Stimulated activated CD4-positive, alpha-beta T cell treated with anti-CD3 and anti-CD28 coated beads, Interleukin-2, amount 100 ng/mL, for 4 hours (primary cell): ENCODE data around the gene XPO4.

ENCODE experiments used
- DNase-seq: peaks from one replicate; pipeline ENCODE4 v3.0.0-alpha.2; 2020; ENCODE audit warnings: low read depth

The XPO4 gene

GRCh38 chr13:20826843-20827560 lies 75.5 kb downstream of the XPO4 start:
- DNase-seq: no peak

GRCh38 chr13:20826301-20826700 lies 76.2 kb downstream of the XPO4 start:
- no peak for DNase-seq

GRCh38 chr13:20825477-20825875 lies 77.1 kb downstream of the XPO4 start:
- no peak for DNase-seq

GRCh38 chr13:20824762-20825476 lies 77.6 kb downstream of the XPO4 start:
- DNase-seq: no peak

DNA sequence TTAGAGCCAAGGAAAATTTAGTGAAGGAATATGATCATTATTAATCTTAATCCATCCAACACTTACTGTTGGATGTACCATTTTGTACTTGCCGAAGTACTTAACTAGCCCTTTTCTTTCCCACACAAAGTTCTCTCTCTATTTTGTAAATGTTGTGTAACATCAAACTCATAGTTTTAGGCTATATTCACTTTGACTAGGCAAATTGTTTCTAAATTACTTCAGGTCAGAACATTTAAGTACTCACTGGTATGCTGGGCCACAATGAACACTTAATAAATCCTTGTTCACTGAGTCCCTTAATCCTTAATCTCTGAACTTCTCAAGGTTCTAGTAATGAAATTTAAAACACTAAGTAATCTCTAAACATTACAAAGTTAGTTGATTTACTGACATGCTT lies 79.5 kb downstream of the XPO4 start:
- no peak for DNase-seq

DNA sequence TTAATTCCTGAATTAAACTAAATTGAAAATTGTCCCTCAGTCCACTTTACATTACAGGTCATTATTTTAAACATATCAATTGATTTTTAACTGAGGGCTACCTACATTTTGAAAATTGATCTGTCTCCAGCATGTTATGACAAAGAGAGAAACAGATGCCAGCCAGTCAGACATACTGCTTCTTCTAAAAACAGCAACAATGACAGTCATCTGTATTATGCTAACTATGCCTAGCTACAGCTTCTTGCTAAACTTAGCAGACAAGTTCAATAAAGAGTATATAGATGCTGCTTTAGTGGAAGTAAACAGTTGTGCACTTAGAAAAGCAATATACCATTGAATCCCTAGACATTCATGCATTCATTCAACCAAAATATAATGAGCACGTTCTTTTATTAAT lies 80.1 kb downstream of the XPO4 start:
- DNase-seq: no peak

GRCh38 chr13:20819715-20820114 lies 82.8 kb downstream of the XPO4 start:
- no peak for DNase-seq

DNA sequence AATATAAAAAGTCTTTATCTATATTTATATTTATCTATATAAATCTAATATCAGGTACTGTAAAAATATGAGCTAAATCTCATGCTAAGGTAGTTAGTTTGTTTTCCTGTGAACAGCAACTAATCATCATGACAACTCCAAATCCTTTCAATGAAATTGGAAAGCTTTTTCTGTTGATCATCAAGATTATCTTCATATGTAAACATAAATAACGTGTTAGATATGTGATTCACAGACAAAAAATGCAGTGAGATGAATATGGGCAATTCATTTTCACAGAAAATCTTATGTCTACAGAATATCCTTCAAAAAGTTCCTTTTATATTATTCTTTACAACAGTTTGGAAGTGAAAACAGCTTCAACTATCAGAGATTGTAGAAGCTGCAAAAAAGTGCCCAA lies 87.1 kb downstream of the XPO4 start:
- no peak for DNase-seq

DNA sequence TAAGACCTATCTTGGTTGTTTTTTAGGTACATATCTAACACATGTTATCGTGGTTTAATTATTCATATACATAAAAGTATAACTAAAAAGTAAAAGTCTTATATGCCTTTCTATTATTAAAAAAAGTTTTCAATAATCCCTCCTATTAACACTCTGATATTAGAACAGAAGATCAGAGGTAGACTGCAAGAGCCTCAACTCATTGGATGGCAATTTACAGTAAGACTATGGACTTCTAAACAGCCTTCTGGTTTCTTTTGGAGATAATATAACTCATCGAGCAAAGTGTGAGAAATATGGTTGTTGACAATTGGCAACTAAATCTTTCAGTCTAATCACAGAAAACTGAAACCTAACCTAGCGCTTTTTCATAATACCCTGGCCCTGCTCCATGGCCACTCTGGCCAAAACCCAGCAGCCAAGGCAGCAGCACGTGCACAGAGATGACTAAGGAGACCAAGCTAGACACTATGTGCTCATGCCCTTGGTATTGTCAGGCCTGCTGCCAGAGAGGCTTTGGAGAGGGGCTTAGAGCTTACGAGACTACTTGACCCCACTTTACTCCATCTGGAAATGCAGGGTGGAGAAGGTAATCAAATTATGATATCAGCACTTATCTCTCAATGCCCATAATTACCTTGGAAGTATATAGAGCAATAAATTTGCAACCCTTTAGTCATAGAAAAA lies 88.2 kb downstream of the XPO4 start:
- DNase-seq: no peak

DNA sequence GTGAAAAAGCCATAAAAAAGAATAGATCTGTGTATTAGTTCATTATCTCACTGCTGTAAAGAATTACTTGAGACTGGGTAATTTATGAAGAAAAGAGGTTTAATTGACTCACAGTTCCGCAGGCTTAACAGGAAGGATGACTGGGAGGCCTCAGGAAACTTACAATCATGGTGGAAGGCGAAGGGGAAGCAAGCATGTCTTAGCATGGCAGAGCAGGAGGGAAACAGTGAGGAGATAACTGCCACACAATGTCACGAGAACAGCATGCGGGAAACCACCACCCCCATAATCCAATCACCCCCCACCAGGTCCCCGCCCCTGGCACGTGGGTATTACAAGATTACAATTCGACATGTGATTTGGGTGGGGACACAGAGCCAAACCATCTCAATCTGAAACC lies 89.7 kb downstream of the XPO4 start:
- no peak for DNase-seq

DNA sequence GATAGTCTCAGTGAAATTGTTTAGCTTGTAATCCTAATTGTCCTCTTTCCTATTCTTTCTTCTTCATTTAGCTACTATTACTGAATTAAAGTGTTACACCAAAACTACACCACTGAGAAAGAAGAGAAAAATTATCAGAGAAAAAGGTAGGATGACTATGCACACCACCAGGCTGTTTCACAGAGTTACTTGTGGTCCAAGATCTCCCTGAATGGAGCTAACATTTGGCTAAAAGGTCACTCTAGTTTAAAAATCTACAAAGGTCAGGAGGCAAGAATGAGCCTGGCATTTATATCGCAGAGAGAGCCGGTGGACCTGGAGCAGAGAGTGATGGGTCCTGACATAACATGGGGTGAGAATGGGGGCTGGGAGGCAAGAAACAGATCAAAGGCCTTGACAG lies 91.7 kb downstream of the XPO4 start:
- DNase-seq: no peak

DNA sequence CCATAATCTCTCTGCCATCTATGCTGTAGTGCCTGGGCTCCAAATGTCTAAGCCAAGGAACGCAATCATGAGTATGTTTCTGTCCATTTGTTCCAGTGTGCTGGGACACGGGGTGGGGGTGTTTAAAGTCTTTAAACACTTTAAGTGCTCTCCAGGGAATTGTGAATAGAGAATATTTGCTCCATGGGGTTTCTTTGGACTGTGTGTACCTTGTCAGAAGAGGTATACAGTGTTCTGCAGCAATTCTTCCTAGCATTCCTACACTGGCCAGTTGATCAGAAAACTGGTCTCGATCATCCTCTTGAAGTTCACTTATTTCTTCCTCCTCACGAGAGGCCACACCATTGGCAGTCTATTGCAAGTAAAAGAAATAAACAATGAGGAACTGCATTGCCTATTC lies 93.7 kb downstream of the XPO4 start:
- no peak for DNase-seq

DNA sequence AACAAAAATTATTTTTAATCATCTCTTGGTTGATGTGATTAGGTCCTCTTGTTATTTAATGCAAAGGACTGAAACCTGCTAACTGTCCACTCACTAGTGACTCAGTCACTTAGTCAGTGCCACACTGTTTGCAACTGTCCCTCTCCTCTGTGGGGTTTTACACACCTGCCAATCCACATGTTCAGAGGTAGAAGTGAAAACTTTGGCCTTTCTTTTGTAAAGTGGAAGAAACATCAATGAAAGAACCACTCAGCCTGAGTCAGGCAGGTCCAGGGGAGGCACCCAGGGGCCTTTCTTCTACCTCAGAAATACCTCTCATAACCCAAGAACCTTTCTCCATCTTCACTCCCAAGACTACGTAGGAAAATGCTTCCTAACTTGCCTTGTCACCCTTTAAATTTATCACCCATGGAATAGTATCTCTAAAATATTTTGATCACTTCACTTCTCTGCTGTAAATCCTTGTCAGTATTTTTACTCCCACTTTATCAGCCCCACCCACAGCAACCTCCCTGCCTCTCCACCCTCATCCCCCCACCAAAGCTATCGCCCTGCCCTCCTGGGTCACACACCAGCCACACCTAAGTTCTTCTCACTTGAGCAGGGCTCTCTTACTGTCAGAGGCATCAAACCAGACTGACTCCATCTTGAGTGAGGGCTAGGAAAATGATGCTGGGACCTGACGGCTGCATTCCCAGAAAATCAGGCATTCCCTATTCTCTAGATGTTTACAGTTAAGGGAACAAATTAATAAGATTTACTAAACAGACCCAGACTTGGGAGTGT lies 99.2 kb downstream of the XPO4 start:
- no peak for DNase-seq

DNA sequence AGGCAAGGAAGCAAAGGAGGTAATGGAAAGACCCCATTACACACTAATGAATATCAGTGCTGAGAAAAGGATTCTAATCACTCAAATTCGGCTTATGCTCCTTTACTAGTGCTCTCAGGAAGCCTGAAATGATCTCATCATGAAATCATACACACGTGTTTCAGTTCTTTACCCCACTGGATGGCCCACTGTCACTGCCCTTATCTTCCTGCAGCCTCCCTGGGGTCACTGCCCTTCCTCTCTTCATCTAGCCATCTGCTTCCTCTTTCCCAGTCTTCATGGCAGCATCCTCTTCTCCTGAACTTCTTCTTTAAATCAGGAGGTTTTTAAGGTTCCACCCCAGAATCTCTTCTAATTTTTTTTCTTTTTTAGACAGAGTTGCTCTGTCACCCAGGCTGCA lies 100.8 kb downstream of the XPO4 start:
- DNase-seq: no peak

GRCh38 chr13:20799726-20800416 lies 102.7 kb downstream of the XPO4 start:
- DNase-seq: no peak

- no peak for DNase-seq
These were observed 104.5 kb downstream of the XPO4 start for GRCh38 chr13:20798027-20798426.

GRCh38 chr13:20796791-20797508 lies 105.6 kb downstream of the XPO4 start:
- DNase-seq: no peak

DNA sequence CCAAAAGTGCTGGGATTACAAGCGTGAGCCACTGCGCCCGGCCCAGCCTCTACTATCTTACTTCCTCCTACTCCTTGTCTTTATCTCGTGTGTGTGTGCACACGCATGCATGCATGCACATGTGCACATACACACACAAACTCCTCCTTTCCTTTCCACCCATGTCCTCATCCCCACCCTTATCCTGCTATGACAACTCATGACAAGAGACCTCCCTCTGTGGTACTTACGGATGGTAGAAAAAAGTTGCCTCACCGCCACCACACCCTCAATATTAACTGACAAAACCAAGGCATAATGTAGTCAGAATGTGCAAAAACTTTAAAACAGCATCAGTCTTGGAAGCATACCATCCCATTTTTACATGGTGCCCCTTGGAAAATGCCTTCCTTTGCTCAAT lies 112.9 kb downstream of the XPO4 start:
- no peak for DNase-seq

- no peak for DNase-seq
These were observed 114.2 kb downstream of the XPO4 start for GRCh38 chr13:20788312-20788711.

DNA sequence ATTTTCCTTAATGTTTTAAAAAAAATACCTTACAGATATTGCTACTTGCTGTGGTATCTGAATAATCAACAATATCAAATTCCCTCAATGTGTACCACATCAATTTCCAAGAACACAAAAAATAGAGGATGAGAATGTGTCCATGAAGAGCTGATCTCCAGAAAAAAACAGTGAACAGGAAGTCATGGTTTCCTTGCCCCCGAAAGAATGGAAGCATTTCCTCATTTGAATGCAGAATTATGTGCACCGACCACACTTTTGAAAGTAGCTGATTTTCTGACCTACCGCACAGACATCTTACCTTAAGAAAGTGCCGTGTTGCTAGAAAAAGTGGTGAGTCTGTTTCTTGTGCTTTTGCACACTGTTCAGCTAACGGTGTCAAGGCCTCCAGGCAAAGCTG lies 115.4 kb downstream of the XPO4 start:
- no peak for DNase-seq

DNA sequence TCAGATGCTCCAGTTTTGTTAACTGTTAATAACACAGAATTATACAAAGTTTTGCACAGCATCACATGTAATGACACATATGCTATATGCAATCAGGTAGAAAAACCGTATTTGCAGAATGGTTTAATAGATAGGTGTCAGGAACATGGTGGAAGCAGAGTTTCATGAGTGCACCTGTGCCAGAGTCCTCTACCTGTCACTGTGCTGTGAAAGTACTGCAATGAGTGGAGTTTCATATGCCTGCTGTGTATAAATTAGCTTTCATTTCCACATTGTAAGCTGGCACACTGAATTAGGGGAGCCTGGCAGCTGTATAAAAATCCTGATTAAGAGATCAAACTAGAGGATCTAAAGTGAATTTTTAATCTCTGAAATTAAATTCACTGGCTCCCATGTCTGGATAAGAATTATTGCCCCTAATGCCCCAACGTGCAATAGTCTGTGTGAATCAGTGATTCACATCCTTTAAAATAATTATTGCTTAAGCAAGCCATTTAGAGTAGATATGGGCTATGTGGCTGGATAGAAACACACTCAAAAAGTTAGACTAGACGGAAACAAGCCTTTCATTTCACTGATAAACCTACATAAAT lies 120.3 kb downstream of the XPO4 start:
- no peak for DNase-seq
